ENCODE results near the gene DGKI.

The DGKI gene

DNA sequence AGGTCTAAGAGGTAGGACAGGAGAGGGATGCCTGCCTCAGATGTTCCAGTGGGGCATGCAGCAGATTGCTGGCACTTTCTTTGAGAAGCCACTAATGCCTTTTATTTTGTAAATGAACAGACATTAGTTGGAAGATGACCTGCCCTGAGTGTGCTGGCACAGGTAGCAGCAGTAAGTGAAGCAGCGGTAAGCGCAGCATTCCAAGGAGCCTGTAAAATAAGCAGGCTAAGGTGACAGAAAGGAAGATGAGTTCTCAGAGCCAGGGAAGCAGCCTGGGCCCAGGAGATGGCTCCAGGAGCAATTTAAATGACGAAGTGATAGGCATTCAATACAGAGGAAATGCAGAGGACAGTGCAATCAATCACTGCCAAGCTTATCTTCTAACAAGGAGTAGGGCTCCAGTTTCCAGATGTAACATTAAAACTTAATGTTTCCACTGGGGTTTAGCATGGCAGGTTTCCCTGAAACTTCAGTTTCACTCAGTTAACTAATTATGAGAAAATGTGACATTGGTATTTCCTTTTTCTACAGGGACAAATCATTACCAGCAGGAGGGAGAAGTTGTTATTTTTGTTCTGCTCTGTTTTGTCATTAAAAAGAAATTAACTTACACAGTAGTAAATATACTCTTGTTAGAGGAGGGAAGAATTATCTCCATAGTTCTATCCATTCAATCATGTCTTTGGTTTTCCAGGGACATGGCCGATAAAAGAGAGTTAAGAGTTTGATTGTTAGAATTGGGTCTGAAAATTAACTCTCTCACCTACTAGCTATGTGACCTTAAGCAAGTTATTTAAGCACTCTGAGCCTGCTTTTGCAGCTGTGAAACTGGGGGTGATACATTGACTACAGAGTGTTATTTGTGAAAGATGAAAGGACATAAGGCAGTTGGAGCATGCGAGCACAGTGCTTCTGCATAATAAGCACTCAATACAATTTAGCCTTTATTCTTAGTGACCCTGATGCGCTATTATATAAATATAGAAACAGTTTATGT is 406.6 kb downstream of the DGKI start:
- no peak overlapping the region for H2AFZ ChIP-seq (ENCODE audit: low read depth, low read length)
- no peaks in the 10 kb centered on the region for H3K4me1 ChIP-seq (ENCODE audit: low read length)
- no peaks in the 10 kb centered on the region for H3K79me2 ChIP-seq (ENCODE audit: low read length)
- no peak overlapping the region for H3K4me2 ChIP-seq (ENCODE audit: low read length)
- no peaks in the 10 kb centered on the region for H4K20me1 ChIP-seq (ENCODE audit: insufficient read depth, low read length)
- TF ChIP-seq, protein P1, sequence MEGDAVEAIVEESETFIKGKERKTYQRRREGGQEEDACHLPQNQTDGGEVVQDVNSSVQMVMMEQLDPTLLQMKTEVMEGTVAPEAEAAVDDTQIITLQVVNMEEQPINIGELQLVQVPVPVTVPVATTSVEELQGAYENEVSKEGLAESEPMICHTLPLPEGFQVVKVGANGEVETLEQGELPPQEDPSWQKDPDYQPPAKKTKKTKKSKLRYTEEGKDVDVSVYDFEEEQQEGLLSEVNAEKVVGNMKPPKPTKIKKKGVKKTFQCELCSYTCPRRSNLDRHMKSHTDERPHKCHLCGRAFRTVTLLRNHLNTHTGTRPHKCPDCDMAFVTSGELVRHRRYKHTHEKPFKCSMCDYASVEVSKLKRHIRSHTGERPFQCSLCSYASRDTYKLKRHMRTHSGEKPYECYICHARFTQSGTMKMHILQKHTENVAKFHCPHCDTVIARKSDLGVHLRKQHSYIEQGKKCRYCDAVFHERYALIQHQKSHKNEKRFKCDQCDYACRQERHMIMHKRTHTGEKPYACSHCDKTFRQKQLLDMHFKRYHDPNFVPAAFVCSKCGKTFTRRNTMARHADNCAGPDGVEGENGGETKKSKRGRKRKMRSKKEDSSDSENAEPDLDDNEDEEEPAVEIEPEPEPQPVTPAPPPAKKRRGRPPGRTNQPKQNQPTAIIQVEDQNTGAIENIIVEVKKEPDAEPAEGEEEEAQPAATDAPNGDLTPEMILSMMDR (IDR thresholded peaks at IDR 0.05; ENCODE audit: low read depth, low read length), result no peak
- no peak for TF ChIP-seq EZH2phosphoT487 (IDR thresholded peaks at IDR 0.05; ENCODE audit: low read depth)
- no peak overlapping the region for H3K9ac ChIP-seq (ENCODE audit: low read length)
- H3K27me3 ChIP-seq (ENCODE audit: low read depth, low read length), result no peaks in the 10 kb centered on the region
- H3K4me3 ChIP-seq (ENCODE audit: low read length), result no peak overlapping the region
- H3K9me3 ChIP-seq (ENCODE audit: insufficient read depth, low read length), result no peaks in the 10 kb centered on the region
- H3K36me3 ChIP-seq (replicated peaks; ENCODE audit: low read depth, low read length), result no peaks in the 10 kb centered on the region
- H3K27ac ChIP-seq (ENCODE audit: low read length), result no peak overlapping the region

DNA sequence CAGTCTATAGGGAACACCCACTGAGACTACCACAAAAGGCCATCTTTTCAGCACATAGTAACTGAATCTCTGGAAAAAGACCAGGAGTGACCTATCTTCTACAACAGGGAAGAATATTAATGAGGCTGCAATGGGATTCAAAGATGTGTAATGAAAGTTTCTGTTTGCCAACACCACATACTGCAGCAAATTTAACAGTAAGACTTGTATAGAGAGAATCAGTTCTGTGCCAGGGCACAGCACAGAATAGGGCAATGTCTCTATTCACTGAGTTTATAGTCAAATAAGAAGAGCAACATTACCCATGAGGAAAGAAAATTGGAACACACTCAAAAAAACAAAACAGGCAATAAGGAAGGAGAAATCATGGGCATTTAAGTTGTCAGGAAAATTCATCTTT is 411.8 kb downstream of the DGKI start:
- TF ChIP-seq, protein P1 (IDR thresholded peaks at IDR 0.05; ENCODE audit: low read depth, low read length), result no peak
- H3K36me3 ChIP-seq (replicated peaks; ENCODE audit: low read depth, low read length), result no peaks in the 10 kb centered on the region
- H3K9ac ChIP-seq (ENCODE audit: low read length), result no peak overlapping the region
- H3K9me3 ChIP-seq (ENCODE audit: insufficient read depth, low read length), result no peaks in the 10 kb centered on the region
- no peaks in the 10 kb centered on the region for H3K27me3 ChIP-seq (ENCODE audit: low read depth, low read length)
- H3K4me3 ChIP-seq (ENCODE audit: low read length), result no peak overlapping the region
- H4K20me1 ChIP-seq (ENCODE audit: insufficient read depth, low read length), result no peaks in the 10 kb centered on the region
- no peak overlapping the region for H2AFZ ChIP-seq (ENCODE audit: low read depth, low read length)
- no peak overlapping the region for H3K4me2 ChIP-seq (ENCODE audit: low read length)
- no peak overlapping the region for H3K27ac ChIP-seq (ENCODE audit: low read length)
- H3K79me2 ChIP-seq (ENCODE audit: low read length), result no peaks in the 10 kb centered on the region
- H3K4me1 ChIP-seq (ENCODE audit: low read length), result no peaks in the 10 kb centered on the region

DNA sequence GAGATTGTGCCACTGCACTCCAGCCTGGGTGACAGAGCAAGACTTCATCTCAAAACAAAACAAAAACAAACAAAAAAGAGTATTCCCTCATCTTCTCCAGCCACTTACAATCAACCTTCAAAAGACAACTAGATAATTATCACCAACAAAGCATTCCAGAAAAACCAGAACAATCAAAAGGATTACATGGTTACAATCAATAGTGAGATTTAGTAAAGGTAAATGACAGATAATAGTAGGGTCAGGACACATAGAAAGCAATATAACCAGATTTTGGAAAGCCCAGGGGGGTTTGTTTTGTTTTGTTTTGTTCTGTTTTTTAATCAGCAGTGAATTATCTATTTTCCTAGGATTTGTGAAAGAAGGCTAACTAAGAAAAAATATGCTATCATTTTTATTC is 412.2 kb downstream of the DGKI start:
- H3K79me2 ChIP-seq (ENCODE audit: low read length), result no peaks in the 10 kb centered on the region
- TF ChIP-seq EZH2phosphoT487 (IDR thresholded peaks at IDR 0.05; ENCODE audit: low read depth), result no peak
- TF ChIP-seq, protein P1 (IDR thresholded peaks at IDR 0.05; ENCODE audit: low read depth, low read length), result no peak
- no peak overlapping the region for H3K4me3 ChIP-seq (ENCODE audit: low read length)
- H3K9me3 ChIP-seq (ENCODE audit: insufficient read depth, low read length), result no peaks in the 10 kb centered on the region
- H3K36me3 ChIP-seq (replicated peaks; ENCODE audit: low read depth, low read length), result no peaks in the 10 kb centered on the region
- no peaks in the 10 kb centered on the region for H3K27me3 ChIP-seq (ENCODE audit: low read depth, low read length)
- H2AFZ ChIP-seq (ENCODE audit: low read depth, low read length), result no peak overlapping the region
- no peak overlapping the region for H3K4me2 ChIP-seq (ENCODE audit: low read length)
- H3K9ac ChIP-seq (ENCODE audit: low read length), result no peak overlapping the region
- H3K27ac ChIP-seq (ENCODE audit: low read length), result no peak overlapping the region
- no peaks in the 10 kb centered on the region for H4K20me1 ChIP-seq (ENCODE audit: insufficient read depth, low read length)
- H3K4me1 ChIP-seq (ENCODE audit: low read length), result no peaks in the 10 kb centered on the region

DNA sequence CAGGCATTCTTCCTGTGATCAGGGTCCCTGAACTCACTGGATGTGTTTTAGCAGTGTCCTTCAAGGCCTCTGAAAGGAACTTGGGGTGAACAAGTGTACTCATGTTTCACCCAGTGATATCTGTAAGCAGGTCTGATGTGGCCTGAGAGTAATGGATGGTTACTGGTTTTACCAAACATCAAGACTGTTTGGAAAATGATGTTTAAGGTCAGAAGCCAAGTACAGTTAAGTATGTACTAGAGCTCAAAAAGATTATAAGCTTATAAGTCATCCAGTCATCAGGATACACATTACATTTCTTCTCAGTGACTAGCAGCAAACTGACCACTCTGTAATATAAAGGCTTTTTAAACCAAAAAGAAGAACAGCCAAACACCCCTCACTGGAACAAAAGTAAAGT is 423.5 kb downstream of the DGKI start:
- Histone ChIP-seq H3K9ac (ENCODE audit: low read length) (no peak overlapping the region), H3K27me3 (ENCODE audit: low read depth, low read length) (no peaks in the 10 kb centered on the region), H3K79me2 (ENCODE audit: low read length) (no peaks in the 10 kb centered on the region), H2AFZ (ENCODE audit: low read depth, low read length) (no peak overlapping the region), H3K4me1 (ENCODE audit: low read length) (no peaks in the 10 kb centered on the region), H3K36me3 (replicated peaks; ENCODE audit: low read depth, low read length) (no peaks in the 10 kb centered on the region), H3K4me3 (ENCODE audit: low read length) (no peak overlapping the region), H3K27ac (ENCODE audit: low read length) (no peak overlapping the region), H4K20me1 (ENCODE audit: insufficient read depth, low read length) (no peaks in the 10 kb centered on the region), H3K4me2 (ENCODE audit: low read length) (no peak overlapping the region), H3K9me3 (ENCODE audit: insufficient read depth, low read length) (no peaks in the 10 kb centered on the region)
- TF ChIP-seq EZH2phosphoT487 (IDR thresholded peaks at IDR 0.05; ENCODE audit: low read depth), result no peak
- TF ChIP-seq, protein P1 (IDR thresholded peaks at IDR 0.05; ENCODE audit: low read depth, low read length), result no peak
